Activated CD4-positive, alpha-beta T cell treated with anti-CD3 and anti-CD28 coated beads, Interleukin-2, amount 50 U/mL, for 1 hour (primary cell): ENCODE data around the gene LUZP1.

Experiments used
- DNase-seq: peaks from one replicate; pipeline ENCODE4 v3.0.0-alpha.2; 2020

Gene LUZP1

GRCh38 chr1:23080885-23081284 is 87.8 kb downstream of the LUZP1 start:
- DNase-seq: no peak

GRCh38 chr1:23079025-23079424 is 89.6 kb downstream of the LUZP1 start:
- no peak for DNase-seq

- no peak for DNase-seq
Measured at GRCh38 chr1:23074012-23074411, 94.6 kb downstream of the LUZP1 start.

- no peak for DNase-seq
Measured at GRCh38 chr1:23069675-23070074, 99.0 kb downstream of the LUZP1 start.

GRCh38 chr1:23069149-23069548 is 99.5 kb downstream of the LUZP1 start:
- no peak for DNase-seq

- DNase-seq: no peak
Measured at GRCh38 chr1:23066075-23066474, 102.6 kb downstream of the LUZP1 start.

GRCh38 chr1:23065385-23065784 is 103.3 kb downstream of the LUZP1 start:
- no peak for DNase-seq

GRCh38 chr1:23062271-23062670 is 106.4 kb downstream of the LUZP1 start:
- DNase-seq: no peak

GRCh38 chr1:23057301-23057700 is 111.4 kb downstream of the LUZP1 start:
- DNase-seq: no peak

- DNase-seq: no peak
Measured at GRCh38 chr1:23051290-23051909, 117.3 kb downstream of the LUZP1 start.

GRCh38 chr1:23050201-23050600 is 118.5 kb downstream of the LUZP1 start:
- no peak for DNase-seq

- no peak for DNase-seq
Measured at GRCh38 chr1:23044035-23044434, 124.6 kb downstream of the LUZP1 start.

GRCh38 chr1:23040509-23040908 is 128.1 kb downstream of the LUZP1 start:
- no peak for DNase-seq

GRCh38 chr1:23039308-23039826 is 129.3 kb downstream of the LUZP1 start:
- DNase-seq: no peak

GRCh38 chr1:23037081-23037740 is 131.4 kb downstream of the LUZP1 start:
- no peak for DNase-seq

- DNase-seq: no peak
Measured at GRCh38 chr1:23035823-23036452, 132.7 kb downstream of the LUZP1 start.
